ENCODE measurements around the gene ATP2C2.

- TF ChIP-seq POLR2A (IDR thresholded peaks at IDR 0.05): no peak
- TF ChIP-seq, protein P1, sequence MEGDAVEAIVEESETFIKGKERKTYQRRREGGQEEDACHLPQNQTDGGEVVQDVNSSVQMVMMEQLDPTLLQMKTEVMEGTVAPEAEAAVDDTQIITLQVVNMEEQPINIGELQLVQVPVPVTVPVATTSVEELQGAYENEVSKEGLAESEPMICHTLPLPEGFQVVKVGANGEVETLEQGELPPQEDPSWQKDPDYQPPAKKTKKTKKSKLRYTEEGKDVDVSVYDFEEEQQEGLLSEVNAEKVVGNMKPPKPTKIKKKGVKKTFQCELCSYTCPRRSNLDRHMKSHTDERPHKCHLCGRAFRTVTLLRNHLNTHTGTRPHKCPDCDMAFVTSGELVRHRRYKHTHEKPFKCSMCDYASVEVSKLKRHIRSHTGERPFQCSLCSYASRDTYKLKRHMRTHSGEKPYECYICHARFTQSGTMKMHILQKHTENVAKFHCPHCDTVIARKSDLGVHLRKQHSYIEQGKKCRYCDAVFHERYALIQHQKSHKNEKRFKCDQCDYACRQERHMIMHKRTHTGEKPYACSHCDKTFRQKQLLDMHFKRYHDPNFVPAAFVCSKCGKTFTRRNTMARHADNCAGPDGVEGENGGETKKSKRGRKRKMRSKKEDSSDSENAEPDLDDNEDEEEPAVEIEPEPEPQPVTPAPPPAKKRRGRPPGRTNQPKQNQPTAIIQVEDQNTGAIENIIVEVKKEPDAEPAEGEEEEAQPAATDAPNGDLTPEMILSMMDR (IDR thresholded peaks at IDR 0.05): no peak
Measured at GRCh38 chr16:84471966-84472365, 103.6 kb downstream of the ATP2C2 start.

Data from right lobe of liver (tissue), 4 donors.